AG04449 (cell line): ENCODE results near the gene TGFBRAP1.

Experiments used
- CTCF ChIA-PET: fragments of 350-600 bp; formaldehyde crosslinking; extraction: SDS; loops from one replicate; lab custom pipeline; 2021; ENCODE audit warnings: antibody characterized with exemption; lab: Yijun Ruan, JAX
- POLR2A ChIA-PET: fragments of 400-600, 350-600 bp; formaldehyde crosslinking; extraction: SDS; loops from one replicate; lab custom pipeline; 2020; ENCODE audit warnings: antibody characterized with exemption, inconsistent platforms; lab: Yijun Ruan, JAX
- DNase-seq: peaks from one replicate; pipeline ENCODE4 v3.0.0-alpha.2; 2010; ENCODE audit warnings: low read depth, low spot score
- H3K4me3 ChIP-seq: 2 replicates; pipeline ENCODE4 v1.5.1; 2011; ENCODE audit warnings: low read depth, mild to moderate bottlenecking, control low read depth, low read length
- CTCF ChIP-seq: IDR thresholded peaks from one replicate; pipeline ENCODE4 v1.5.1; 2011; ENCODE audit warnings: mild to moderate bottlenecking, moderate library complexity, low read length, control low read depth, inconsistent platforms; ENCODE audit not compliant: insufficient read depth; ENCODE audit errors: missing control alignments

TGFBRAP1 gene

GRCh38 chr2:105329561-105330495 is at the start of gene TGFBRAP1:
Gene TGFBRAP1, minus strand, starts transcription at chr2:105329735. Its CDS starts 21,434 bp downstream, at chr2:105308301.
- ChIA-PET CTCF (interaction anchor here (0.5 to 3.0 kb wide), 12 partner anchors 8 to 215 kb away, joined by 3 to 20 read pairs (median 4); no protein-coding TSS in a partner anchor), POLR2A (interaction anchor here (1.0 to 1.8 kb wide), 2 partner anchors 7 to 74 kb away, joined by 3 to 6 read pairs; partner anchors contain the start of gene C2orf49)
- H3K4me3 ChIP-seq = peak within 1 kb of the TSS; percentile 71
- no peak for DNase-seq
- TF ChIP-seq CTCF = no peak

- ChIA-PET POLR2A (interaction anchor here (1.6 kb wide), 1 partner anchor 8 kb away, joined by 4 read pairs; no protein-coding TSS in a partner anchor), CTCF (interaction anchor here (0.8 to 9.8 kb wide), 4 partner anchors 8 to 141 kb away, joined by 3 to 120 read pairs (median 4); no protein-coding TSS in a partner anchor)
- no peak overlapping the region for H3K4me3 ChIP-seq
- TF ChIP-seq CTCF = no peak
- DNase-seq = no peak
These were observed 49.4 kb upstream of the TGFBRAP1 start for GRCh38 chr2:105378921-105379383.

- H3K4me3 ChIP-seq = no peak overlapping the region
- POLR2A ChIA-PET = interaction anchor here (1.6 kb wide), 1 partner anchor 9 kb away, joined by 4 read pairs; no protein-coding TSS in a partner anchor
- DNase-seq = no peak
- CTCF ChIA-PET = interaction anchor here (0.8 to 9.8 kb wide), 4 partner anchors 9 to 142 kb away, joined by 3 to 120 read pairs (median 4); no protein-coding TSS in a partner anchor
- no peak for TF ChIP-seq CTCF
These were observed 48.8 kb upstream of the TGFBRAP1 start for GRCh38 chr2:105378276-105378840.

GRCh38 chr2:105377871-105378270 is 48.3 kb upstream of the TGFBRAP1 start:
- POLR2A ChIA-PET = interaction anchor here (1.6 kb wide), 1 partner anchor 9 kb away, joined by 4 read pairs; no protein-coding TSS in a partner anchor
- CTCF ChIA-PET = interaction anchor here (1.4 to 9.8 kb wide), 2 partner anchors 9 to 142 kb away, joined by 4 to 120 read pairs; no protein-coding TSS in a partner anchor
- DNase-seq = no peak
- H3K4me3 ChIP-seq = no peak overlapping the region
- TF ChIP-seq CTCF = no peak

GRCh38 chr2:105376789-105377240 is 47.3 kb upstream of the TGFBRAP1 start:
- no peak for DNase-seq
- ChIA-PET CTCF (interaction anchor here (9.8 kb wide), 1 partner anchor 144 kb away, joined by 120 read pairs; no protein-coding TSS in a partner anchor), POLR2A (interaction anchor here (1.0 kb wide), 2 partner anchors 10 to 13 kb away, joined by 3 to 9 read pairs; no protein-coding TSS in a partner anchor)
- TF ChIP-seq CTCF = no peak
- H3K4me3 ChIP-seq = no peak overlapping the region
